DMS53 treated with DMSO at 0.1 percent for 48 hours (cell line): ENCODE measurements around the gene GRAMD2B.

Experiments
- DNase-seq: peaks from one replicate; lab custom pipeline; 2025; ENCODE audit not compliant: unreplicated experiment; lab: John Stamatoyannopoulos, UW

Gene GRAMD2B

GRCh38 chr5:126472538-126472889 is 49.3 kb downstream of the GRAMD2B start:
- no peak for DNase-seq

- DNase-seq: no peak
These were observed 54.3 kb downstream of the GRAMD2B start for GRCh38 chr5:126477294-126478117.

- DNase-seq: no peak
These were observed 56.6 kb downstream of the GRAMD2B start for GRCh38 chr5:126479810-126480209.

- DNase-seq: no peak
These were observed 57.6 kb downstream of the GRAMD2B start for GRCh38 chr5:126480824-126481223.

GRCh38 chr5:126481243-126481642 is 58.0 kb downstream of the GRAMD2B start:
- DNase-seq: no peak

- no peak for DNase-seq
These were observed 59.4 kb downstream of the GRAMD2B start for GRCh38 chr5:126482591-126482990.

- no peak for DNase-seq
These were observed 59.9 kb downstream of the GRAMD2B start for GRCh38 chr5:126483156-126483555.

- DNase-seq: no peak
These were observed 61.0 kb downstream of the GRAMD2B start for GRCh38 chr5:126484253-126484652.

- no peak for DNase-seq
These were observed 63.1 kb downstream of the GRAMD2B start for GRCh38 chr5:126486332-126486731.

GRCh38 chr5:126487596-126487995 is 64.4 kb downstream of the GRAMD2B start:
- no peak for DNase-seq

GRCh38 chr5:126488443-126489065 is 65.3 kb downstream of the GRAMD2B start:
- no peak for DNase-seq

- no peak for DNase-seq
These were observed 67.1 kb downstream of the GRAMD2B start for GRCh38 chr5:126490167-126490940.

- DNase-seq: no peak
These were observed 69.7 kb downstream of the GRAMD2B start for GRCh38 chr5:126492939-126493338.

- no peak for DNase-seq
These were observed 71.2 kb downstream of the GRAMD2B start for GRCh38 chr5:126494393-126494792.

- no peak for DNase-seq
These were observed 74.3 kb downstream of the GRAMD2B start for GRCh38 chr5:126497506-126497905.

GRCh38 chr5:126499278-126499677 is 76.1 kb downstream of the GRAMD2B start:
- no peak for DNase-seq

- DNase-seq: no peak
These were observed 76.7 kb downstream of the GRAMD2B start for GRCh38 chr5:126499853-126500342.

- DNase-seq: no peak
These were observed 78.2 kb downstream of the GRAMD2B start for GRCh38 chr5:126501448-126501847.

- no peak for DNase-seq
These were observed 80.4 kb downstream of the GRAMD2B start for GRCh38 chr5:126503602-126504104.

- no peak for DNase-seq
These were observed 82.9 kb downstream of the GRAMD2B start for GRCh38 chr5:126506079-126506478.

- no peak for DNase-seq
These were observed 85.2 kb downstream of the GRAMD2B start for GRCh38 chr5:126508251-126508961.
